GM10266 (cell line): Measurements from ENCODE around the gene TMEM161A.
"Not testable (repeated sequence)": the region's sequence is repeated elsewhere in the genome, so short reads cannot be mapped to it uniquely, and the experiment has no call there.

Experiments used
- DNase-seq: peaks from one replicate; pipeline ENCODE4 v3.0.0; 2012; ENCODE audit errors: extremely low spot score
- TF ChIP-seq, protein P1 (sequence below): IDR thresholded peaks from 2 replicates; pipeline ENCODE4 v1.5.1; 2012; ENCODE audit warnings: mild to moderate bottlenecking, low read depth; ENCODE audit not compliant: control insufficient read depth, insufficient read depth; ENCODE audit errors: missing control alignments

The TMEM161A gene

DNA sequence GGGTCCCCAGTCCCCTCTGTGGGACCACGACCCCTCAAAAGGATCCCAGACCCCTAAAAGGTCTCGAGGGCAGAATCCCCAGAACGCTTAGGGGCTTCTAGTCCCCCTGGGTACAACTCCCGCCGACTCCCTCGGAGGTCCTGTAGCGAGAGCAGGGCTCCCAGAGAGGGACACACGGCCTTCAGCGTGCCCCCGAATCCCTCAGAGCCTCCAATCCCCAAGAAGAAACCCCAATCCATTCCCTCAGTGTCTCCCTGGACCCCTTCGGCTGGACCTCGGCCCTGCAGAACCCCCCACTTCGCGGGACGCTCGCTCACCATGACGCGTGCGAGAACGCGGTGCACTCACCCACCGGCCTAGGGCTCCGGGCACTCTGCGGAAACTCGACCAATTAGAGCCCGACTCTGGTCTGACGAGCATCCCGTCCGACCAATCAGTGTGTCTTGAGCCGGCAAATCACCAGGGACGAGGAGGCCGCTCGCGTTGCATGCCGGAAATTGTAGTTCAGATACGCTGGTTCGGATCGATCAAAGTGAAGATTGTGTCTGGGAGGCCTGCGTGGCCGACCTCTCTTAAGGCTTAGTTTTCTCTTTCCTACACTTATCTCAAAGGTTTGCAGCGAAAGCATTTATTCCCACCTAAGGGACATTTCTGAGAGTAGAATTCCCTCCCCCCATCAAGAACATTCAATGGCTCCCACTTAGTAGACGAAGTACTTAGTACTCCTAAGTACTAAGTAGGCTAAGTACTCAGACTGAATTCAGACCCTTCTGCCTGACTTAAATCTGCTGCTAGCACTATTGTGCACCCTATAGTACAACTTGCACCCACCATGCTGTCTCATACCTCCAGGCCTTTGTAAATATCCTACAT, at the start of gene TMEM161A:
Gene TMEM161A, minus strand, starts transcription at position 370 of the 873 bp plus-strand sequence. Its CDS starts 50 bp downstream, at position 320.
- TF ChIP-seq, protein P1, sequence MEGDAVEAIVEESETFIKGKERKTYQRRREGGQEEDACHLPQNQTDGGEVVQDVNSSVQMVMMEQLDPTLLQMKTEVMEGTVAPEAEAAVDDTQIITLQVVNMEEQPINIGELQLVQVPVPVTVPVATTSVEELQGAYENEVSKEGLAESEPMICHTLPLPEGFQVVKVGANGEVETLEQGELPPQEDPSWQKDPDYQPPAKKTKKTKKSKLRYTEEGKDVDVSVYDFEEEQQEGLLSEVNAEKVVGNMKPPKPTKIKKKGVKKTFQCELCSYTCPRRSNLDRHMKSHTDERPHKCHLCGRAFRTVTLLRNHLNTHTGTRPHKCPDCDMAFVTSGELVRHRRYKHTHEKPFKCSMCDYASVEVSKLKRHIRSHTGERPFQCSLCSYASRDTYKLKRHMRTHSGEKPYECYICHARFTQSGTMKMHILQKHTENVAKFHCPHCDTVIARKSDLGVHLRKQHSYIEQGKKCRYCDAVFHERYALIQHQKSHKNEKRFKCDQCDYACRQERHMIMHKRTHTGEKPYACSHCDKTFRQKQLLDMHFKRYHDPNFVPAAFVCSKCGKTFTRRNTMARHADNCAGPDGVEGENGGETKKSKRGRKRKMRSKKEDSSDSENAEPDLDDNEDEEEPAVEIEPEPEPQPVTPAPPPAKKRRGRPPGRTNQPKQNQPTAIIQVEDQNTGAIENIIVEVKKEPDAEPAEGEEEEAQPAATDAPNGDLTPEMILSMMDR: no peak
- DNase-seq: peak; percentile 100

DNA sequence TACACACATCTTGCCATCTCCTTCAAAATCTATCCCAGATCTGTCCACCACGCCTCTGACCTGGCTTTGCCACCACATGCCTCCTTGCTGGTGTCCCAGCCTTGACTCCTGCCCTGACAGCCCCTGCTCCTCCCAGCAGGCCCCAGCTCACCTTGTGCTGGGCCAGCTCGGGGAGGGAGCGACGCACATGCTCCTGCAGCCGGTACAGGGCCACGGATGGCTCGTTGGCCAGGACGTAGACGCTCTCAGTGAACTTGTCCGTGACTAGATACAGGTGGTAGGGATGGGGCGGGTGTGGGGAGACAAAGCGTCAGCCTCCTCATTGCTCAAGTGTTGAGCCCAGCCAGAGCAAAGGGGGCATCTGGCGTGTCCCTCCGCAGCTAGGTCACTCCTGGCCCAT, 48.5 kb upstream of the TMEM161A start:
- TF ChIP-seq, protein P1: no peak
- DNase-seq: no peak

DNA sequence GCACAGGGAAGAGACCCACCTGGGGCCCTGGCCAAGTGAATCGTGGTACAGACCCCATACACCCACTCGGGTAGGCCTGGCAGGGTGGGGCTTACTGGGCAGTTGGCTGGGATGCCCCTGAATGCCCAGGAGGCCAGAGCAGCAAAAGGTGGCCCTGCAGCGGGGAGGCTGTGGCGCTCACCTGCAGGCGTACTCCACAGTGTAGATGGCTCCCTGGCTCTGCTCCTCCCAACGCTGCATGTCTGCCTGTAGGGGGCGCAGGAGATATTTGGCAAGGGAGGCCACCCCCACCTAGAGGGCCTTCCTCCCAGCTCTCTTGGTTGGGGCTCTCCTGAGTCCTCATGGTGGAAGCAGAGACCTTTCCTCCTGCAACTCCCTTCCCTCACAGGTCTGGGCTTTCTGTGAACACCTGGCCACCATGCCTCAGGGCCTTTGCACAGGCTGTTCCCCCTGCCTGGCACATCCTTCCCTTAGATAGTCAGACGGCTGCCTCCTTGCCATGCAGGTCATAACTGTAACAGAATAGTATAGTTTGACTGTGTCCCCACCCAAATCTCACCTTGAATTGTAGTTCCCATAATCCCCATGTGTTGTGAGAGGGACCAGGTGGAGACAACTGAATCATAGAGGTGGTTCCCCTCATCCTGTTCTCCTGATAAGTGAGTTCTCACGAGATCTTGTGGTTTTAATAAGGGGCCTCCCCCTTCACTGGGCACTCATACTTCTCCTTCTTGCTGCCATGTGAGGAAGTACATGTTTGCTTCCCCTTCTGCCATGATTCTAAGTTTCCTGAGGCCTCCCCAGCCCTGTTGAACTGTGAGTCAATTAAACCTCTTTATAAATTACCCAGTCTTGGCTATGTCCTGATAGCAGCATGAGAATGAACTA, 47.8 kb upstream of the TMEM161A start:
- TF ChIP-seq, protein P1: peak; percentile 35
- DNase-seq: no peak

DNA sequence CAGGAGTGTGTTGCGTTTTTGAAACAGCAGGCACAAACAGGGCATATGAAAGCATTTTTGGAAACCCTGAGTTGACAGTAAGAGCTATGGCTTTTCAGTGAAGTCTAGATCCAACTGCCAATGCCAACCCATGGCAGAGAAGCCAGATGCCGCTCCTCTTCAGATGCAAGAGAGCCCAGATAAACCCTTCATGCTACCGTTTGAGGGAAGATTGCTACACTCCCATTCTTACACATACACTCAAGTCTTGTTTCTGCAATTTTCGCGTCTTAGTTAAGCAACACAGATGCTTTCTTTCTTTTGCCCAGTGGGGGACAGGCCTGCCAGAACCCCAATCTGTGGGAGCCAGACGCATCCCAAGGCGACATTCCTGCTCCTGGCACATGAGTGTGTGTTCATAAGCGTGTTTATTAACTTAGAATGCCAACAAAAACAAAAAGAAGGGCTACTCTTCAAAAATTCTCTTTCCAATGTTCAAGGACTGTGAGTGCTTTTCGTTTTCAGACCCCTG, 43.3 kb upstream of the TMEM161A start:
- TF ChIP-seq, protein P1: no peak

DNA sequence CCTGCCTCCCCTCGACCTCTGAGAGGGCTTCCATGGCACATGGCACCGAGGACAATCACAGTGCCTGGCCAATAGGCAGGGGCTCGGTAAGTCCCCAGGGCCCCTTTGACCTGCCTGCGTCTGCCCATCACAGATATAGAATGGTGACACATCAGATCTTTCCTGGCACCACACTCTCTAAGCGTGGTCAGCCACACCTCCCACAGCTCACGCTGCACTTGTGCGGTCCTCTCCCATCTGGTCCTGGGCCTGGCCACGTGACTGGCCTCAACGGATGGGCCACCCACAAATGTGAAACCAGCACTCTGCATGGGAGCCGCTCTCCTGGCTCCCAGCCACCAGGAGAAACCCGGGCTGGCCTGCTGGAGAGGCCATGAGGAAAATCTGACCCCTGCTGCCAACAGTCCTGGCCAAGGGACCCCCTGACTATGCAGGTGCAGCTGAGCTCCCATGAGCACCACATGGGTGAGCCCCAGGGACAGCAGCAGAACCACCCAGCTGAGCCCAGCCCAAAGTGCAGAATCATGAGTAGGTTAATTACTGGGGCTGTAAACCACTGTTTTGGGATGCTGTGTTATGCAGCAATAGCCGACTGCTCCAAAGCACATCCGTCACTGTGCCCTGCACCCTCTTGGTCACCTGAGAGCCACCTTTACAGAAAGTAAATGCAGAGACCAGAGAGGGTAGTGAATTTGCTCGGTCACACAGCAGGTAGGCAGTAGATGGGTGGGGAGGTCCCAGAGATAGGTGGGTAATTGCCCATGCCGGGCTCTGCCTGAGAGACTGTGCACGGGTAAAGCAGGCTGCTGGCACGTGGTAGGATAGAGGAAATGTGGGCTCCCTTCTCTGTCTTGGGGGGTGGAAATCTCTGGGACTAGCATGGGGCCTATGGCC, 41.5 kb upstream of the TMEM161A start:
- TF ChIP-seq, protein P1: no peak
- no peak for DNase-seq

More for the DNA sequence above, 43.3 kb upstream of the TMEM161A start:
- no peak for DNase-seq

DNA sequence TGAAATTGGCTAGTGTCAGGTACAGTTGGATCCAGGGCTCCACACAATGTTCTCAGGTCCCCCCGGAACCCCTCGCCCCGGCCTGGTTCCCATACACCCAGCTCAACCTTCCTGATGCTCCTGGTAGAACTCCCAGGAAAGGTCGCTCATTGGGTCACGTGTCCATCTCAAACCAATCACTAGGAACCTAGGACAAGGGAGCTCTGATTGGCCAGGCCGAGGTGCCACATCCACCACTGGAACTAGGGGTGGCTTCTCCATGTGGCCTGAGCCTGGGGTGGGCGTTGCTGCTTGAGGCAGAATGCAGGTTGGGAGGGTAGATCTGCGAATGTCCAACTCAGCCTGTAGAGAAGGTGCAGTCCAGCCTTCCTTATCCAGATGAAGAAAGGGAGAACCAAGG, 38.7 kb upstream of the TMEM161A start:
- TF ChIP-seq, protein P1: no peak
- no peak for DNase-seq

DNA sequence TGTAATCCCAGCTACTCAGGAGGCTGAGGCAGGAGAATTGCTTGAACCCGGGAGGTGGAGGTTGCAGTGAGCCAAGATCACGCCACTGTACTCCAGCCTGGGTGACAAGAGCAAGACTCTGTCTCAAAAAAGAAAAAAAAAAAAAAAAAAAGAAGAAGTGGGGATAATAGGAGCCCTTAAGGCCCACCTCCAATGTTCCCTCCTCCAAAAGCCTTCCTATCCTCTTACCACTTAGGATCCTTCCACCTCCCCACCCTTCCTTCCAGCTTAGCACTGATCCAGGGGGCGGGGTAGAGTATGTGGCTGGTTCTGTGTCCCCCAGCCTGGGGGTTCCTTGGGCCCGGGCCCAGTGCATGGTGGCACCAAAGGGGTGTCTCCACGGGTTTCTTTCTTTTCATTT, 35.0 kb upstream of the TMEM161A start:
- DNase-seq: not testable (repeated sequence)
